Endodermal cell (in vitro differentiated cells): ENCODE results near the gene ZNF730. TPM values are rescaled to one million over a fixed set of nuclear protein-coding genes. Genes with fewer than 3 reads are reported as not detected.

Source experiments
- DNase-seq: peaks from one replicate; pipeline ENCODE4 v3.0.0-alpha.2; 2017
- H3K27ac ChIP-seq: 2 replicates; pipeline ENCODE4 v1.5.1; 2013; ENCODE audit warnings: mild to moderate bottlenecking, low read depth, low read length, moderate library complexity
- H3K27me3 ChIP-seq: 2 replicates; pipeline ENCODE4 v1.6.1; 2013; ENCODE audit warnings: mild to moderate bottlenecking, low read length, moderate library complexity; ENCODE audit not compliant: insufficient read depth, control insufficient read depth, poor library complexity, severe bottlenecking
- H3K36me3 ChIP-seq: 2 replicates; pipeline ENCODE4 v1.7.0; 2013; ENCODE audit warnings: mild to moderate bottlenecking, low read length, moderate library complexity; ENCODE audit not compliant: control insufficient read depth, insufficient read depth
- H3K4me1 ChIP-seq: one replicate; pipeline ENCODE4 v1.7.0; 2013; ENCODE audit warnings: low read length; ENCODE audit not compliant: control insufficient read depth, insufficient read depth
- H3K4me3 ChIP-seq: 2 replicates; pipeline ENCODE4 v1.5.1; 2013; ENCODE audit warnings: mild to moderate bottlenecking, low read length, moderate library complexity
- H3K9ac ChIP-seq: 2 replicates; pipeline ENCODE4 v1.6.1; 2013; ENCODE audit warnings: mild to moderate bottlenecking, low read length, moderate library complexity; ENCODE audit not compliant: poor library complexity, severe bottlenecking; ENCODE audit errors: extremely low read depth
- H3K9me3 ChIP-seq: 2 replicates; pipeline ENCODE4 v1.6.1; 2013; ENCODE audit warnings: mild to moderate bottlenecking, low read length, moderate library complexity; ENCODE audit not compliant: control insufficient read depth
- H3K27ac Mint-ChIP-seq: 2 replicates; pipeline ENCODE4 v1.8.0; 2020; ENCODE audit warnings: mixed read lengths
- H3K27me3 Mint-ChIP-seq: 2 replicates; pipeline ENCODE4 v1.8.0; 2021; ENCODE audit warnings: mild to moderate bottlenecking, mixed read lengths; ENCODE audit not compliant: insufficient read depth
- H3K36me3 Mint-ChIP-seq: 2 replicates; pipeline ENCODE4 v1.8.0; 2020; ENCODE audit warnings: low read depth, mixed read lengths
- H3K4me1 Mint-ChIP-seq: 2 replicates; pipeline ENCODE4 v1.8.0; 2020; ENCODE audit warnings: mixed read lengths
- H3K4me3 Mint-ChIP-seq: 2 replicates; pipeline ENCODE4 v1.8.0; 2020; ENCODE audit warnings: mild to moderate bottlenecking, moderate library complexity, mixed read lengths
- H3K9me3 Mint-ChIP-seq: 2 replicates; pipeline ENCODE4 v1.8.0; 2020; ENCODE audit warnings: mild to moderate bottlenecking, mixed read lengths
- CTCF ChIP-seq: fragments of 200-600 bp; sonication (generic); conservative IDR thresholded peaks from 2 replicates; pipeline ENCODE4 v1.5.0; 2021; ENCODE audit warnings: antibody characterized with exemption, mild to moderate bottlenecking
- WGBS, 2 experiments: methylation state at CpG; one replicate each; pipeline versions ENCODE4 v1.1.5 to v1.1.7; 2013; ENCODE audit warnings: missing lambda C conversion rate in 2 of 2, mixed read lengths in 1 of 2; ENCODE audit not compliant: insufficient coverage in 1 of 2, insufficient read length in 1 of 2; 5-methylcytosine and 5-hydroxymethylcytosine counted together
- total RNA-seq, 2 donors: library from RNA; stranded (reverse); fragmentation: NEBNext Ultra II Directional in 1 of 2; extraction: Animal tissue kit (Norgen Biotek cat#: 25700) in 1 of 2; gene quantifications; 2 replicates in 1 of 2; 3 replicates in 1 of 2; pipeline ENCODE4 v1.2.1, GENCODE V29; 2021

The ZNF730 gene
- total RNA-seq, 2 donors from 2014 or later: 40.3 to 83.9 TPM

- no peak for DNase-seq
- no peak for TF ChIP-seq CTCF
- peaks cover 33% of the 10 kb centered on the region for H3K9me3 Mint-ChIP-seq
- Histone ChIP-seq H3K9ac (no peak overlapping the region), H3K4me3 (no peak overlapping the region), H3K27ac (no peak overlapping the region), H3K4me1 (no peaks in the 10 kb centered on the region), H3K36me3 (peaks cover 96% of the 10 kb centered on the region), H3K27me3 (no peaks in the 10 kb centered on the region), H3K9me3 (peaks cover 28% of the 10 kb centered on the region)
- H3K27ac Mint-ChIP-seq: no peak overlapping the region
- no peaks in the 10 kb centered on the region for H3K27me3 Mint-ChIP-seq
- 93 to 100% methylated on average over 1 of the region's 1 CpG for WGBS, 2 experiments
- H3K4me1 Mint-ChIP-seq: no peaks in the 10 kb centered on the region
- peaks cover 87% of the 10 kb centered on the region for H3K36me3 Mint-ChIP-seq
- H3K4me3 Mint-ChIP-seq: no peak overlapping the region
Measured at GRCh38 chr19:23095418-23095817, 21.4 kb upstream of the ZNF730 start.

GRCh38 chr19:23098286-23098685 lies 18.5 kb upstream of the ZNF730 start:
- no peak overlapping the region for H3K27ac ChIP-seq
- no peak overlapping the region for H3K4me3 Mint-ChIP-seq
- H3K9ac ChIP-seq: no peak overlapping the region
- H3K27ac Mint-ChIP-seq: no peak overlapping the region
- H3K27me3 Mint-ChIP-seq: no peaks in the 10 kb centered on the region
- no peak for TF ChIP-seq CTCF
- no peak overlapping the region for H3K4me3 ChIP-seq
- H3K36me3 ChIP-seq: peaks cover 93% of the 10 kb centered on the region
- H3K9me3 Mint-ChIP-seq: peaks cover 5% of the 10 kb centered on the region
- no peak for DNase-seq
- WGBS, 2 experiments: 96 to 100% methylated on average over 1 to 2 of the region's 2 CpGs
- H3K27me3 ChIP-seq: no peaks in the 10 kb centered on the region
- H3K4me1 Mint-ChIP-seq: no peaks in the 10 kb centered on the region
- H3K9me3 ChIP-seq: no peaks in the 10 kb centered on the region
- H3K36me3 Mint-ChIP-seq: peaks cover 89% of the 10 kb centered on the region
- no peaks in the 10 kb centered on the region for H3K4me1 ChIP-seq

GRCh38 chr19:23098988-23099387 lies 17.8 kb upstream of the ZNF730 start:
- no peak overlapping the region for H3K27ac Mint-ChIP-seq
- 82 to 98% methylated on average over 4 of the region's 4 CpGs for WGBS, 2 experiments

More at GRCh38 chr19:23098988-23099387, 17.8 kb upstream of the ZNF730 start:
- H3K36me3 Mint-ChIP-seq: peaks cover 85% of the 10 kb centered on the region
- H3K9me3 Mint-ChIP-seq: peaks cover under 1% of the 10 kb centered on the region
- no peak overlapping the region for H3K4me3 Mint-ChIP-seq
- TF ChIP-seq CTCF: no peak
- Histone ChIP-seq H3K27me3 (no peaks in the 10 kb centered on the region), H3K9ac (no peak overlapping the region), H3K9me3 (no peaks in the 10 kb centered on the region), H3K4me1 (no peaks in the 10 kb centered on the region), H3K4me3 (no peak overlapping the region), H3K27ac (no peak overlapping the region), H3K36me3 (peaks cover 94% of the 10 kb centered on the region)
- no peaks in the 10 kb centered on the region for H3K4me1 Mint-ChIP-seq
- DNase-seq: no peak
- no peaks in the 10 kb centered on the region for H3K27me3 Mint-ChIP-seq
